ENCODE measurements around the gene RSPH3.
A peak's percentile ranks its signal among the peaks of the same experiment; 100 is the strongest.
"Not testable (repeated sequence)": the region's sequence is repeated elsewhere in the genome, so short reads cannot be mapped to it uniquely, and the experiment has no call there.

Gene RSPH3

DNA sequence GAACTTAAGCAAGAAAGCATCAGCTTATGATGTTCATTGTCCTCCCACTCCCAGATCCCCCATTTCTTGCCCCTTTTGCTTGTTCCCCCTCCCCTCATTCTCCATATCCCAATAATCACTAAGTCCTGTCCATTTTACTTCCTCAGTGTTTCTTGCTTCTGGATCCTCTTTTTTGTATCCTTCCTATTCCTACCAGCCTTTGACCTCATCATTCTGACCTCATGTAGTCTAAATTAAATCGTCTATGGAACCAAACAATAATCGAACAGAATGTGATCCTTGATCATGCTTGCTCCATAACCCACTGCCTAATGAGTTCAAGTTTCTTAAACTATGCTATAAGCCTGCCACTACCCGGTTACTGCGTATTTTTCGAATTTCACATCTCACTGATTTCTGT, 5.4 kb upstream of the RSPH3 start:
- no peak overlapping the region for H3K4me3 ChIP-seq (ENCODE audit: low read depth in 1 of 2, low read length in 2 of 2)
- H3K27me3 ChIP-seq (ENCODE audit: control insufficient read depth in 1 of 2, insufficient read depth in 2 of 2, low read length in 2 of 2): no peaks in the 10 kb centered on the region
- no peaks in the 10 kb centered on the region for H3K9me3 ChIP-seq (ENCODE audit: control insufficient read depth in 1 of 2, low read length in 2 of 2)
- H3K4me1 ChIP-seq (ENCODE audit: control insufficient read depth in 1 of 2, insufficient read depth in 2 of 2, low read length in 2 of 2): peaks cover 3 to 8% of the 10 kb centered on the region in 2 donors
- H3K9ac ChIP-seq (ENCODE audit: low read depth in 1 of 2, low read length in 2 of 2): no peak overlapping the region
- H3K36me3 ChIP-seq (ENCODE audit: control insufficient read depth in 1 of 2, insufficient read depth in 2 of 2, low read length in 2 of 2): no peaks in the 10 kb centered on the region
- no peak overlapping the region for H3K27ac ChIP-seq (ENCODE audit: low read depth, low read length)

- no peaks in the 10 kb centered on the region for H3K36me3 ChIP-seq (ENCODE audit: control insufficient read depth in 1 of 2, insufficient read depth in 2 of 2, low read length in 2 of 2)
- no peak overlapping the region for H3K4me3 ChIP-seq (ENCODE audit: low read depth in 1 of 2, low read length in 2 of 2)
- H3K9ac ChIP-seq (ENCODE audit: low read depth in 1 of 2, low read length in 2 of 2): no peak overlapping the region
- no peaks in the 10 kb centered on the region for H3K9me3 ChIP-seq (ENCODE audit: control insufficient read depth in 1 of 2, low read length in 2 of 2)
- H3K27me3 ChIP-seq (ENCODE audit: control insufficient read depth in 1 of 2, insufficient read depth in 2 of 2, low read length in 2 of 2): no peaks in the 10 kb centered on the region
- no peak overlapping the region for H3K27ac ChIP-seq (ENCODE audit: low read depth, low read length)
- H3K4me1 ChIP-seq (ENCODE audit: control insufficient read depth in 1 of 2, insufficient read depth in 2 of 2, low read length in 2 of 2): peaks cover 4 to 9% of the 10 kb centered on the region in 2 donors
These were observed 4.6 kb upstream of the RSPH3 start for GRCh38 chr6:159004592-159004991.

DNA sequence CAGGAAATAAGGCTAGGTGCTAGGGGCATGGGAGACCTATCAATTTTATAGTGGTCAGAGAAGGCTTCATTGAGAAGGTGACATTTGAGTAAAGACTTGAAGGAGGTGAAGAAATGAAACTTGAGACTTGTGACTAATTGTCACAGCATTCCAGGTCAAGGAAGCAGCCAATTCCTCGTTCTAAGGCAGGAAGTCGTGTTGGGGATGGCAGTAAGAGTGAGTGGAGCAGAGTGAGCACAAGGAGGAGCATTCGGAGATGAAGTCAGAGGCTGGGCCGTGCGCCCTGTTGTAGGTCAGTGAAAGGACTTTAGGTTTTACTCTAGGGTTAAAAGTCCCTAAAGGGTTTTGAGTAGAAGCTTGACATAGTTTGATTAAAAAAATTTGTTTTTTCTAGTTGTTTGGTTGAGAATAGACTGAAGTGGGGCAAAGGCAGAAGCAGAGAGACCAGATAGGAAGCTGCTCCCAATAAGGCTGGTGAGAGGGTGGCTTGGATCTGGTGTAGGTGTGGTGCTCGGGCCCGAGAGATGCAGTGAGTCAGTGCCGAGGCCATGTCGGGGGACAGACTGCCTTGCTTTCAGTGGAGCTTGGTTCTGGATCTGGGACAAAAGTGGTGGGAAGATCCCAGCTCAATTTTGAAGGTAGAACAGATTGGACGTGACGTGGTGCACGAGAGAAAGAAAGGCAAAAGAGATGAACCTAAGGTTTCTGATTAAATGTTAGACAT, 2.6 kb upstream of the RSPH3 start:
- Histone ChIP-seq H3K9me3 (ENCODE audit: control insufficient read depth in 1 of 2, low read length in 2 of 2) (no peaks in the 10 kb centered on the region), H3K27me3 (ENCODE audit: control insufficient read depth in 1 of 2, insufficient read depth in 2 of 2, low read length in 2 of 2) (no peaks in the 10 kb centered on the region), H3K4me3 (ENCODE audit: low read depth in 1 of 2, low read length in 2 of 2) (no peak overlapping the region), H3K4me1 (ENCODE audit: control insufficient read depth in 1 of 2, insufficient read depth in 2 of 2, low read length in 2 of 2) (peaks cover 9 to 12% of the 10 kb centered on the region in 2 donors), H3K9ac (ENCODE audit: low read depth in 1 of 2, low read length in 2 of 2) (no peak overlapping the region), H3K27ac (ENCODE audit: low read depth, low read length) (no peak overlapping the region), H3K36me3 (ENCODE audit: control insufficient read depth in 1 of 2, insufficient read depth in 2 of 2, low read length in 2 of 2) (no peaks in the 10 kb centered on the region)

GRCh38 chr6:158999154-158999665, 792 bp downstream of the RSPH3 start:
- peak overlapping the region; percentile 71 to 81 for H3K9ac ChIP-seq (ENCODE audit: low read depth in 1 of 2, low read length in 2 of 2)
- peak overlapping the region; percentile 90 to 97 for H3K4me3 ChIP-seq (ENCODE audit: low read depth in 1 of 2, low read length in 2 of 2)
- H3K27me3 ChIP-seq (ENCODE audit: control insufficient read depth in 1 of 2, insufficient read depth in 2 of 2, low read length in 2 of 2): no peaks in the 10 kb centered on the region
- peaks cover 9 to 12% of the 10 kb centered on the region in 2 donors for H3K4me1 ChIP-seq (ENCODE audit: control insufficient read depth in 1 of 2, insufficient read depth in 2 of 2, low read length in 2 of 2)
- no peaks in the 10 kb centered on the region for H3K9me3 ChIP-seq (ENCODE audit: control insufficient read depth in 1 of 2, low read length in 2 of 2)
- H3K36me3 ChIP-seq (ENCODE audit: control insufficient read depth in 1 of 2, insufficient read depth in 2 of 2, low read length in 2 of 2): no peaks in the 10 kb centered on the region
- H3K27ac ChIP-seq (ENCODE audit: low read depth, low read length): peak overlapping the region; percentile 66

GRCh38 chr6:158996856-158997255, 3.1 kb downstream of the RSPH3 start:
- H3K9me3 ChIP-seq (ENCODE audit: control insufficient read depth in 1 of 2, low read length in 2 of 2): no peaks in the 10 kb centered on the region
- H3K27me3 ChIP-seq (ENCODE audit: control insufficient read depth in 1 of 2, insufficient read depth in 2 of 2, low read length in 2 of 2): no peaks in the 10 kb centered on the region
- H3K4me3 ChIP-seq (ENCODE audit: low read depth in 1 of 2, low read length in 2 of 2): no peak overlapping the region
- H3K27ac ChIP-seq (ENCODE audit: low read depth, low read length): no peak overlapping the region
- H3K36me3 ChIP-seq (ENCODE audit: control insufficient read depth in 1 of 2, insufficient read depth in 2 of 2, low read length in 2 of 2): peaks cover 0 to 3% of the 10 kb centered on the region in 2 donors
- no peak overlapping the region for H3K9ac ChIP-seq (ENCODE audit: low read depth in 1 of 2, low read length in 2 of 2)
- peaks cover 9 to 12% of the 10 kb centered on the region in 2 donors for H3K4me1 ChIP-seq (ENCODE audit: control insufficient read depth in 1 of 2, insufficient read depth in 2 of 2, low read length in 2 of 2)

DNA sequence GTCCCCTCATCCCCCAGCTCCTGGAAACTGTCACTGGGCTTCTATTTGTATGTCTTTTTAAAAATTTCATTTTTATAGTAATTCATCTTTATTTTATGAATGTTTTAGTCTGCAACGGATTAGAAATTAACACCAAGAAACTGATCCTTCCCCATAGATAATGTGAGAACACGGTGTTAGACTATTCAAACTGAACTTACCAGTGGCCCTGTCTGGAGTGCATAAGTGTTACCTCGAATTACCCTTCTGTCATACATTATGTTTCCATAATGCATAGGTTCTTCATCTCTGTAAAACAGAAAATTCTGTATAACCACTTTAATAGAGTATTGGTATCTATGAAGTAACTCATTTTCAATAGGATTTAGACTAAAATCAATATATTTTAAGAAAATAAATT, 6.4 kb downstream of the RSPH3 start:
- no peak overlapping the region for H3K9ac ChIP-seq (ENCODE audit: low read depth in 1 of 2, low read length in 2 of 2)
- no peak overlapping the region for H3K27ac ChIP-seq (ENCODE audit: low read depth, low read length)
- H3K36me3 ChIP-seq (ENCODE audit: control insufficient read depth in 1 of 2, insufficient read depth in 2 of 2, low read length in 2 of 2): peaks cover 0 to 7% of the 10 kb centered on the region in 2 donors
- H3K9me3 ChIP-seq (ENCODE audit: control insufficient read depth in 1 of 2, low read length in 2 of 2): no peaks in the 10 kb centered on the region
- H3K4me1 ChIP-seq (ENCODE audit: control insufficient read depth in 1 of 2, insufficient read depth in 2 of 2, low read length in 2 of 2): no peaks in the 10 kb centered on the region
- no peaks in the 10 kb centered on the region for H3K27me3 ChIP-seq (ENCODE audit: control insufficient read depth in 1 of 2, insufficient read depth in 2 of 2, low read length in 2 of 2)
- no peak overlapping the region for H3K4me3 ChIP-seq (ENCODE audit: low read depth in 1 of 2, low read length in 2 of 2)

GRCh38 chr6:158991017-158991723, 8.8 kb downstream of the RSPH3 start:
- no peaks in the 10 kb centered on the region for H3K27me3 ChIP-seq (ENCODE audit: control insufficient read depth in 1 of 2, insufficient read depth in 2 of 2, low read length in 2 of 2)
- H3K9ac ChIP-seq (ENCODE audit: low read depth in 1 of 2, low read length in 2 of 2): no peak overlapping the region
- H3K9me3 ChIP-seq (ENCODE audit: control insufficient read depth in 1 of 2, low read length in 2 of 2): no peaks in the 10 kb centered on the region
- H3K4me1 ChIP-seq (ENCODE audit: control insufficient read depth in 1 of 2, insufficient read depth in 2 of 2, low read length in 2 of 2): no peaks in the 10 kb centered on the region
- peaks cover 0 to 7% of the 10 kb centered on the region in 2 donors for H3K36me3 ChIP-seq (ENCODE audit: control insufficient read depth in 1 of 2, insufficient read depth in 2 of 2, low read length in 2 of 2)
- H3K27ac ChIP-seq (ENCODE audit: low read depth, low read length): no peak overlapping the region
- no peak overlapping the region for H3K4me3 ChIP-seq (ENCODE audit: low read depth in 1 of 2, low read length in 2 of 2)

GRCh38 chr6:158989711-158990110, 10.3 kb downstream of the RSPH3 start:
- H3K9ac ChIP-seq (ENCODE audit: low read depth in 1 of 2, low read length in 2 of 2); H3K27me3 ChIP-seq (ENCODE audit: control insufficient read depth in 1 of 2, insufficient read depth in 2 of 2, low read length in 2 of 2); H3K27ac ChIP-seq (ENCODE audit: low read depth, low read length); H3K4me1 ChIP-seq (ENCODE audit: control insufficient read depth in 1 of 2, insufficient read depth in 2 of 2, low read length in 2 of 2); H3K36me3 ChIP-seq (ENCODE audit: control insufficient read depth in 1 of 2, insufficient read depth in 2 of 2, low read length in 2 of 2); H3K4me3 ChIP-seq (ENCODE audit: low read depth in 1 of 2, low read length in 2 of 2); H3K9me3 ChIP-seq (ENCODE audit: control insufficient read depth in 1 of 2, low read length in 2 of 2): not testable (repeated sequence)

DNA sequence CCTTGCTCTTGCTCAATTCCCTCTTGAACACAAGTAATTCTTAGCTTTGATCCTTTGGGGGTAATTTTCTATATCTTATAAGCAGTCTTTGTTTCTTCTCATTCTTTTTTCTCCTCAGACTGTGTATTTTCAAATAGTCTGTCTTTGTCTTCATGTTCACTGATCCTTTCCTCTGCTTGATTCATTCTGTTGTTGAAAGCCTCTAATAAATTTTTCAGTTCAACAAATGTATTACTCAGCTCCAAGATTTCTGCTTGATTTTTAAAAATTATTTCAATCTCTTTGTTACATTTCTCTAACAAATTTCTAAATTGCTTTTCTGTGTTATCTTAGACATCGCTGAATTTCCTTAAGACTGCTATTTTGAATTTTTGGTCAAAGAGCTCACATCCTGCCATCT, 11.5 kb downstream of the RSPH3 start:
- H3K27ac ChIP-seq (ENCODE audit: low read depth, low read length): no peak overlapping the region
- peaks cover 0 to 7% of the 10 kb centered on the region in 2 donors for H3K36me3 ChIP-seq (ENCODE audit: control insufficient read depth in 1 of 2, insufficient read depth in 2 of 2, low read length in 2 of 2)
- no peaks in the 10 kb centered on the region for H3K27me3 ChIP-seq (ENCODE audit: control insufficient read depth in 1 of 2, insufficient read depth in 2 of 2, low read length in 2 of 2)
- no peak overlapping the region for H3K4me3 ChIP-seq (ENCODE audit: low read depth in 1 of 2, low read length in 2 of 2)
- no peak overlapping the region for H3K9ac ChIP-seq (ENCODE audit: low read depth in 1 of 2, low read length in 2 of 2)
- no peaks in the 10 kb centered on the region for H3K9me3 ChIP-seq (ENCODE audit: control insufficient read depth in 1 of 2, low read length in 2 of 2)
- no peaks in the 10 kb centered on the region for H3K4me1 ChIP-seq (ENCODE audit: control insufficient read depth in 1 of 2, insufficient read depth in 2 of 2, low read length in 2 of 2)

- Histone ChIP-seq H3K9me3 (ENCODE audit: control insufficient read depth in 1 of 2, low read length in 2 of 2) (no peaks in the 10 kb centered on the region), H3K9ac (ENCODE audit: low read depth in 1 of 2, low read length in 2 of 2) (no peak overlapping the region), H3K4me3 (ENCODE audit: low read depth in 1 of 2, low read length in 2 of 2) (no peak overlapping the region), H3K27me3 (ENCODE audit: control insufficient read depth in 1 of 2, insufficient read depth in 2 of 2, low read length in 2 of 2) (no peaks in the 10 kb centered on the region), H3K36me3 (ENCODE audit: control insufficient read depth in 1 of 2, insufficient read depth in 2 of 2, low read length in 2 of 2) (peaks cover 0 to 7% of the 10 kb centered on the region in 2 donors), H3K27ac (ENCODE audit: low read depth, low read length) (no peak overlapping the region), H3K4me1 (ENCODE audit: control insufficient read depth in 1 of 2, insufficient read depth in 2 of 2, low read length in 2 of 2) (no peaks in the 10 kb centered on the region)
These were observed 12.3 kb downstream of the RSPH3 start for GRCh38 chr6:158987657-158988056.

Measured in duodenal mucosa (tissue), 2 donors.